ENCODE results near the gene EXOC2.
"Not testable (repeated sequence)": the region's sequence is repeated elsewhere in the genome, so short reads cannot be mapped to it uniquely, and the experiment has no call there.

Gene EXOC2

DNA sequence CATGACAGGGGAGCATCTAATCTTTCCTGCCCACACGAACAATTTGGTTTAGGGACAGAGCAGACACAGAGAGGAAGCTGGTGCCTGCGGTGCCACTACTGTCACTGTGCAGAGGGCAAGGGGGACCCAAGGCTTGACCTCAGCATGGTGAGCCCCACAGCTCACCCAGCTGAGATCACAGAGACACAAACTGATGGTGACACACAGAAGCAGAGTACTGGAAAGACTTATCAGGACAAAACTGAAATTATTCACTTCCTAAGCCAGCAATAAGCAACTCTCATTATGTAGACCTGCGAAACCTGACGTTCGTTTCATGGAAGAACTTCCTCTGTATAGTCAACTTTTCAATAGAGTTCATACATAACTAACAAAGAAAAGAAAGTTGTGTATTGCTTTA lies 122.1 kb downstream of the EXOC2 start:
- no peak for FAIRE-seq

DNA sequence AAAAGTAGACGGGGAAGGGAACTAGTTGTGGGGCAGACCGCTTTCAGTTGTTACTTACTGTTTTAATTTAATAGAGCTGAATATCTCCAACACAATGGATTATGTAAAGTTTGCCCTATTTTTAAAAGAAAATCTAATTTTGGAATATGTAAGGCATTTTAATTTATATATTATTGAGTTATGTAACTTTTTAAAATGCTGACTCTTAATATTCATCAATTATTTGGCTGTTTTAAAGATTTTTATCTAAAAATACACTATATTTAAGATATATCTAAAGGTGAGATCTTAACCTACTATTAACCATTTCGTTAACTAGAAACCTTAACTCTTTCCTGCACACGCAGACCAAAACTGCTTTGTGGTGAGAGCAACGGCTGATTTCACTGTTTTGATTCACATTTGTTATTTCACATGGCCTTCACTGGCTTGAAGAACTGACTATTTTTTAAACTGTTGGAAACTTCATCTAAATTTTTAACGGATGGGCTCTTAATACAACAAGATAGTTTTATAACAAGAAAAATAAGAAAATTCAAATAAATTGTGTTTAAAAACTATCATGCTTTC lies 123.9 kb downstream of the EXOC2 start:
- FAIRE-seq = no peak

DNA sequence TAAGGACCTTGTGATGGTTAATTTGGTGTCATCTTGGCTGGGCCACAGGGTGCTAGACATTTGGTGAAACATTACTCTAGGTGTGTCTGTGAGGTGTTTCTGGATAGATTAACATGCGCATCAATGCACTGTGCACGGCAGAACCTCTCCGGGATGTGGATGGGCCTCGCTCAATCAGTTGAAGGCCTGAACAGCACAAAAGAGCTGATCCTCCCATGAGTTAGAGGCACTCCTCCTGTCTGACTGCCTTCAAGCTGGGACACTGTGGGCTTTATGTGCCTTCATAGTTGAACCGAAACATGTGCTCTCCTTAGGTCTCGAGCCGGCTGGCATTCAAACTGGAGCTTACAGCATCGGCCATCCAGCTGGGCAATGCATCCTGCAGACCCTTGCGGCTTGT lies 124.9 kb downstream of the EXOC2 start:
- no peak for FAIRE-seq

DNA sequence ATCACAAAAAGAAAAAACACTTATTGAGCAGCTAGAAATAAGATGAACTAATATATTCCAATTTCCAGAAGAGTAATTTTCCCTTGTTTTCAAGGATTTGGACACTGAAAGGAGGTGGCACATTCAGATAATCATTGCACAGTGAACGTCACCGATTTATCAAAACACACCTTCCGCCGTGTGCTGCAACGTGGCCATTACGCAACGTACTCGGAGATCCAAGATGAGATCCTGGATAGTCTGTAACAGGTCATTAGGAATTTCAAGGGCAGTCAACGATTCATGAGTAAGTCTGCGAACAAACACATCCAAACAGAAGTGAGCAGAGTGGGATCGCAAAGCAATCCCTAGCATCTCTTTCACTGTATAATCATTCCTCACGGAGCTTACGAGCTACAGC lies 129.1 kb downstream of the EXOC2 start:
- FAIRE-seq = no peak

DNA sequence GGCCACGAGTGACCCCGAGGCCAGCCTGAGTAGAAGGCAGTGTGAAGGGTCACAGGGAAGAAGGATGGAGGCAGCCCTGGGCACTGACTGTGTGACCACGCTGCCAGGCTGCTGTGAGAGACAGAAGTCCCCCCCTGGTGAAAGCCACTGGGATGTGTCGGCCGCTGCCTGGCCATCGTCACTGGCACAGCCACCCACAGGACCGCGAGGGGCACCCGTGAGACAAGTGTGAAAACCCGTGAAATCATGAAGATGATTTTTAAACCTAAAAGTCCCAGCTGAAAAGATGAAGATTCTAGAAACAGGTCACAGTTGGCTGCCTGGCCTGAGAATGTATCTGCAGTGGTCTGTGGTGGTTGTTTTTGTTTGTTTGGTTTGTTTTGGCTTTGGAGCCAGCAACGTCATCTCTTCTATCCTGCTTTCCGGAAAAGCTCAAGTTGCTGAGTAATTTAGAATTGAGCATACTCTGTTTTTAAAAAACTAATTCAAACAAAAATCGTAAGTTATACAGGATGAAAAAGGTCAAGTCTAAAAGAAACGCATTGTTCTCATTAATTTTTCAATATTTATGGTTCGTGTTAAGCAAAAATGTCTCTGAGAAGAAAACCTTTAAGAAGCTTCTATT lies 130.8 kb downstream of the EXOC2 start:
- peak; percentile 38 for FAIRE-seq

DNA sequence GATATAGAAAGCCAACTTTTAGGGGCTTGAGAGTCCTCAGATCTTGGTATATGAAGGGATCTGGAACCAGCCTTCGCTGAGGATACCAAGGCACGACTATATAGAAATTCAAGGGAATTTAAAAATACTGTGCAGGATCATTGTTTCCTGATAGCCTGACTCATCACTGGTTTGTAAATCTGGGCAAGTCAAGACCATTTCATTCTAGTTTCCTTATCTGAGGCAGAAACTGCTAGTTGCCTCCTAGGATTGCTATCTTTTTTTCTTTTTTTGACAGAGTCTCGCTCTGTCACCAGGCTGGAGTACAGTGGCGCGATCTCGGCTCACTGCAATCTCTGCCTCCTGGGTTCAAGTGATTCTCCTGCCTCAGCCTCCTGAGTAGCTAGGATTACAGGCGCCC lies 131.6 kb downstream of the EXOC2 start:
- not testable (repeated sequence) for FAIRE-seq

DNA sequence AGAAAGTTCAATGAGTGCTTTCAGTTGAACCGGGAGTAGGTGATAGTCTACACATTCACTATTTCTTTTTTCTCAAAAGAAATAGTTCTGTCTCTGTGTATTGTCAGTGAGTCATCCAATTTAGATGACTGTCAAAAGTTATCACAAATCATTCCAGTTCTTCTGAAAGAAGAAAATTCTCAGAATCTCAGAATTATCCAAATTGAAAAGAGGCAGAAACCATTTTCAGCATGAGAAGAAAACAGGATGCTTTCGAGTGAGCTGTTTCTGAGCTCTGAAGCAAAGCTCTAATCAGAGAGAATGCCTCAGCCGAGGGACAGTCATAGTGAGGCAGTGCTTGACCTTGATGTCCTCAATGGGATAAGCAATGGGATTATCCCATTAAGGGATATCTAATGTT lies 134.0 kb downstream of the EXOC2 start:
- no peak for FAIRE-seq

DNA sequence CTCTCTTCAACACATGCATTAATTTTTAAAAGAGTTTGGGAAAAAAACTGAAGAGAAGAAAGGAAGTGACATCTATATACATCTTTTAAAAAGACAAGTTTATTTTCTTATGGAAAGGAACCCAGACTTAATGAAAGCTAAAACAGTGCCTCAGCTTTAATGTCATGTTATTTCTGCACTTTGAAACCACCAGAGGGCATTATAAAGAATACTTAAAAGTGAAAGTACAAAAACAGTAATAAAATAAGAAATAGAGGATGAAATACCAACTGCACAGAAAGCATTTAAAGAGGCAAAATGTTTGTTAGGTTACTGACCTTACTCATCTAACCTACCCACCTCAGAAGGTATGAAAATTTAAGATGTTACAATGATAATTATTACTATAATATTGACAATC lies 134.8 kb downstream of the EXOC2 start:
- FAIRE-seq = no peak

DNA sequence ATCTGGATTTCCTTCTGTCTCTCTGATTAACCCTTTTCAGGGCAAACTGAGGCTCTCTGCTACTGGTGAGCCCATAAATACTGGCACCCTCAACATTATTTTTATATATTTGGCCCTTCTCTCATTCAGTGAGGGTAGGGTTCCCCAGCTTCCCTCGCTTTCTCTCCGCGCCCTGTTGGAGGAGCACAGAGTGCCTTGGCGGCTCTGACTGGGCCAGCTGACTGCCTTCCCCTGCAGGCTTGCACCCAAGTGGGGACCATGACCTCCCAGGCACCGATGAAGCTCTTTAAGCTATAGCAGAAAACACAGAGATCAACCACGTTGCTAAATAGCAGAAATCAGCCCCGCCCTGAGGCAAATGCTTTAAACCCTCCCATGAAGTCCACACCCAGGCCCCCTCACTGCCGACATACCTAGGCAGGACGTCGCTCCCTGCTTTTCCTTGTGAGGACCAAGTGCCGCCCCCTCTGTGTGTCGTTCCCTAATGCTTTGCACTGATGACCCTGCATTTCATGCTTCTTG lies 141.0 kb downstream of the EXOC2 start:
- no peak for FAIRE-seq

DNA sequence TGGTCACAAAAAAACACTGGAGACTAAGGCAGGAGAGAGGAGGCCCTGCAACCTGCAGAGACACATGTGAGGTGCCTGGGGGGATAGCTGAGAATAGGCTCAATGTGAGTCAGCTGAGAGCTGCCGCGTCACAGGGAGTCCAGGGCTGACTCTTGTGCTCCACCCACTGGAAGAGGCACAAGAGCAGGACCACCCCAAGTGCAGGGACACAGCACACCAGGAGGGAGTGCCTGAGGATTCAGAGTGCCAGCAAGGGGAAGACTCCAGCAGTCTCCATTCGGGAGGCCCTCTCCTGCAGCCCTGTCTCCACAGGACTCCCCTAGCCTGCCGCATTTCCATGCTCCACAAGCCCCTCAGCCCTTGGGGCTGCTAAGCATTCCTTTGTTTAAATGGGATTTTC lies 141.5 kb downstream of the EXOC2 start:
- FAIRE-seq = no peak

DNA sequence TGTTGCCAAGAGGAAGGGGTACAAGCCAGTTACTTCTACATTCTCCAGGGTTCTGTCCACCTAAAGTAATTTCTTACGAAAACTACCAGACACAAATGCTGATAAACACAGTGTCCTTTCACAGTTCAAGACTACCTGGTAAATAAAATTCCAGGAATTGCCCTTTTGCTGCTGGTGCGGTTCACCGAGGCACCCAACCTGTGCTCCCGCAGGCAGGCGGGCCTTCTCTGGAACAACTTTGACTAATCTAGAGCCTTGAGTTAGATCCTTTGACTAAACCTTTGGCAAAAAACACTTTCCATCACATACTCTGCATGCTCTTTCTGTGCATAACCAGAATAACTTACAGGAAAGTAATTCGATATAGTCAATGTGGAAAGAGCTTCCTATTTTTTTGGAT lies 143.0 kb downstream of the EXOC2 start:
- FAIRE-seq = no peak

DNA sequence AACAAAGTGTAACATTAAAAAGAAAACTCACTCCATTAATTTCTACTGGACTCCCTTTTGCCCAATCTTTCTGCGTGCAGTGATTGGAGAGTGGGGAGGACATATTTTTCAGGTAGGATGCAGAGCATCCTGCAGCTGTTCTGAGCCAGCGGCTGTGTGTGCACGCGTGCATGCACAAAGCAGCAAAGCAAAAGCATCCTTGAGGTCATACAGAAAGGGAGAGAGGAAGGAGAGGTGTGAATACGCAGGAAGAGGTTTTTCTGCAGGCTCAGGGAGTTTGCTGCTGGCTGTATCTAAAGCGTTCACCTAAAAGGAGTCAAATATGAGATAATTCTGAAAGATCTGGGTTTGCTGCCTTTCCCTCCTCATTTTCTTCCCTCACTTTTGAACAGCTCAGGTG lies 144.4 kb downstream of the EXOC2 start:
- no peak for FAIRE-seq

DNA sequence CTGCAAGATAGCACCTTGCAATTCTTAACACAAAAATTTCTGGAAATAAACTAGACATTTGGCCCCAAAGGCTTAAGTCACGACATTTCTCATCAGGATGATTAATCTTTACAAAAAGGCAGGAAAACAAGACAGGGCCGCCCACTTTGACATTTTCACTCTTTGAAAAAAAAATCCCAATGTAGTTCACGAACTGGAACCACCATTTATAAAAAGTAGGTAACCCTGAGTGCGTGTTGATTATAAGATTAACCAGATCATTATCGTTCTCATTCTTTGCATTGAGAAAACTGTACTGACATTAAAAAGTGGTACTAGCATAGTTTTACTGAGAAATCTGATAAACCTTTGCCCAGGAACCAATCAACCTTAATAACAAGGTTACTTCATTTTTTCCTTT lies 144.8 kb downstream of the EXOC2 start:
- FAIRE-seq = no peak

DNA sequence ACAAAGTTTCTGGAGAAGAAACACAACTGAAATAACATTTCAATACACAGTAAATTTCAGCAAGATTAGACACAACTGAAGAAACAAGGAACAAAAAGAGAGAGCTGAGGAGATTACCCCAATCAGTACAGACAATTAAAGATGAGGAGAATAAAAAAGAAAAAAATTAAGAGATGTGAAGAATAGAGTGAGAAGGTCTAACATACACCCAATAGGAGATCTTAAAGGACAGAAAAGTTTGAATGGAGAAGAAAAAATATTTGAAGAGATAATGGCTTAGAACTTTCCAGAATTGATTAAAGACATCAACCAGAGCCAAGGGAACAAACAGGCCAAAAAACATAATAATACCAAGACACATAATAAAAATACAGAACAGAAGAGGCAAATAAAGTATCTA lies 152.4 kb downstream of the EXOC2 start:
- FAIRE-seq = no peak

DNA sequence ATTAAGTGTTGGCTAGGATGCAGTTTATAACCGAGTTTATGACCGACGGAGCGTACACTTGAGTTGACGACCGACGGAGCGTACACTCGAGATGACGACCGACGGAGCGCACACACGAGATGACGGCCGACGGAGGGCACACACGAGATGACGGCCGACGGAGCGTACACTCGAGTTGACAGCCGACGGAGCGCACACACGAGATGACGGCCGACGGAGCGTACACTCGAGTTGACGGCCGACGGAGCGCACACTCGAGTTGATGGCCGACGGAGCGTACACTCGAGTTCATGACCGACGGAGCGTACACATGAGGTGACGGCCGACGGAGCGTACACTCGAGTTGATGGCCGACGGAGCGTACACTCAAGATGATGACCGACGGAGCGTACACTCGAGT lies 155.8 kb downstream of the EXOC2 start:
- FAIRE-seq = no peak

DNA sequence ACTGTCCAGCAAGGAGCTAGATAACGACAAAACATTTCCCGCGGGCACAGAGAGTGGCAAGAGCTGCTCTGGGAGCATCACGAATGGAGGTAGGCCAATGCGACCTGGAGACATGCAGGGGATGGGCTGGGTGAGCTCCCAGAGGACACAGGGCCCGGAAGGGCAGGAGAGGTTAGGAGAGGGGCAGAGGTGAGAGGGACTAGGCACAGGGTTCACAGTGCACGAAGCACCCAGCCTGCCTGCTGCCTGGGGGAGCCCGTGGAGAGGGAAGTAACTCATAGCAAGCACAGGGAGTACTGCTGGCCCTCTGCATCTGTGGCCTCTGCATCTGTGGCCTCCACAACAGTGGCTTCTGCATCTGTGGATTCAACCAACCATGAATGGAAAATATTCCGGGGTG lies 162.5 kb downstream of the EXOC2 start:
- FAIRE-seq = no peak

DNA sequence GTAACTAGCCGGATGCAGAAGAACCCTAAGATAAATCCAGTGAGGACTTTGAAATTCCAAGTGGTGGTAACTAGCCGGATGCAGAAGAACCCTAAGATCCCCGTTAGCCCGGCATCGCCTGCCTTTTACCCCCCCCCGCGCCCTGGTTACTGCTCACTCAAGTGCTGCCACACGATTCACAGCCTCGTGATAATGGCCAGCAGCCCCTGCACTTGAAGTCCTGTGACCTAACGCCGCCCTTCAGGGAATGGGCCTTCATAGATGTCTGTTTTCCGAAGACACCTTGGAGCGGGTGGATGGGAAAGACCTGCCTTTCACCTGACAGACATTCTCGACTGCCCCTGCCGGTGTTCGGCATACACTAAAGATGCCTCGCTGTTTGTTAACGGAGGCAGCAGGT lies 163.9 kb downstream of the EXOC2 start:
- peak; percentile 96 for FAIRE-seq

DNA sequence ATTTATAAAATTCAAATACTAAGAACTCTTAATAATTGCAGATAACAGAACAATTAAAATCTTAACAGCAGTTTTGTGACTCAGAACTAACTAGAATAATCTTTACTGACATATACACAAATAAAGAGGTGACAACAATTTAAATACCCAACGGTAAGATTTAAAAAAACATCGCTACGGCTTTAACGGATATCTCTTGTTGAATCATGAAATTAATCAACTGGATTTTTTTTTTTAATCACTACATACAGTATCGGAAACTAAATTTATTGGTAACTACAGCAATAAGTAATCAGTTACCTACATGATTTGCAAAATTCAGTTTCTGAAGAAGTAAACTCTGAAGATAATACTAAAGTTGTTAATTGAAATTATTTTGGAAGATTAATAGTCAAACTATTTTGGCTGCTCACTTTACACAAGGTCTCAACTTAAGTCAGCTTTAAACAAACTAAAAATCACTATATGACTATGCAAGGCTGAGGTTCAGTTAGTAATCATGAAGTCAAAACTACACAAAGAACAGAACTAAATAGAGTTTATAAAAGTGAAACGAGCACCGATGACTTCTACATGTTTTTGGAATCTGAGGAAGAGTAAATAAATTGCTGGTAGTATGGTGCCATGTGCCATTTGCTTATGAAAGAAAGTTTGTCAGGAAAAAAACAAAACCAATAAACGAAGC lies 164.8 kb downstream of the EXOC2 start:
- no peak for FAIRE-seq

DNA sequence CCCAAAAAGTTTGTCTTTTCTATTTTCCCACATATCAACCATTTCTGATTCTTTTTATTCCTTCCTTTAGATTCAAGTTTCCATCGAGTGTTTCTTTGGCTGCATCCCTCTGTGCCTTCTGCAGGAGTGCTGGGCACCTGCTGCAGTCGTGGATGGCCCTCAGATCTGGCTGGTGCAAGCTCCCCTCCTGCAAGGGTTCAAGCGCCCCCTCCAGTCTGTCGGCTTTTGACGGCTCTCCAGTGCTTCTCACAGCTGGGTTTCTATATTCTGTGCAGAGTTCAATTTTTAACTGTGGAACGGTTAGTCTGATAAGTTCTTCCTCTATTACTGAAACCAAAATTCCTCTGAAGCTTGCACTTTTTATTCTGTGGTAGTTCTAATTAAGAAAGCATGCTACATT lies 168.1 kb downstream of the EXOC2 start:
- FAIRE-seq = no peak

DNA sequence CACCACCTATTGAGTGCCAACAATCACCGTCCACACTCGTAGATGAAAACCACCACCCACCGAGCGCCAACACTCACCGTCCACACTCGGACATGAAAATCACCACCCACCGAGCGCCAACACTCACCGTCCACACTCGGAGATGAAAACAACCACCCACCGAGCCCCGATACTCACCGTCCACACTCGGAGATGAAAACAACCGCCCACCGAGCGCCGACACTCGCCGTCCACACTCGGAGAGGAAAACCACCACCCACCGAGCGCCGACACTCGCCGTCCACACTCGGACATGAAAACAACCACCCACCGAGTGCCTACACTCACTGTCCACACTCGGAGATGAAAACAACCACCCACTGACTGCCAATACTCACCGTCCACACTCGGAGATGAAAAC lies 172.1 kb downstream of the EXOC2 start:
- no peak for FAIRE-seq

DNA sequence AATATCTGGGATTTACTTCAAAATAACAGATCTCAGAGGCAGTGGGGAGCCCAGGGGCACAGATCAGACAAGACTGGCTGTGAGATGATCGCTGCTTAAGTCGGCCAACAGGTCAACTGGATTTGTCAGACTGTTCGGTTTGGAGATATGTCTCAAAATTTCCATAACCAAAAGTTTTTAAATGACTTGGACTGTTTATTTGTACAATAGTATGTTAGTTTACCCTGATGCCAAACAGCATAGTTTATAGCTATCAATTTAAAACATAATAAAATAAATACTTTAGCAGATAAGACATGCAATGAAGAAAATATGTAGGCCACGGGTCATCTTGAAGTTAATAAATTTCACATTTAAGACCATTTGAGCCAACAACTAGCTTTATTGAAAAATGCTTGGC lies 174.7 kb downstream of the EXOC2 start:
- FAIRE-seq = no peak

DNA sequence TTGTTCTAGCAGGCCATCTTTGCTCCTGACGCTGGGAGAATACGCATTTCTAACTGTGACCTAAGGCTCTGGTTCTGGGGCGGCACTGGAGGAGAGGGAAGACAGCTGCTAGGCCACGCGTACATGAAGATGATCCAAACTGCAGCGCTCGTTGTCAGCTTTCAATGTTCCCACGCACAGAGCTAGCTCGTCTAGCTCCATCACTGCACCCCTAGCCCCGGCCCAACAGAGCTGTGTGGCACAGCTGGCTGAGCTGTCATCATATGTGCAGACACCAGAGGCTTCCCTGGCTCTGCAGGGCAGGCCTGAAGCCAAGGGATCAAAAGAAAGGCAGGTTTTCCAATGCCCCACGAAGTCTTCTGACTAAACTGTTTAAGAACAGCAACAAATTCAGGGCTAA lies 176.7 kb downstream of the EXOC2 start:
- FAIRE-seq = no peak

DNA sequence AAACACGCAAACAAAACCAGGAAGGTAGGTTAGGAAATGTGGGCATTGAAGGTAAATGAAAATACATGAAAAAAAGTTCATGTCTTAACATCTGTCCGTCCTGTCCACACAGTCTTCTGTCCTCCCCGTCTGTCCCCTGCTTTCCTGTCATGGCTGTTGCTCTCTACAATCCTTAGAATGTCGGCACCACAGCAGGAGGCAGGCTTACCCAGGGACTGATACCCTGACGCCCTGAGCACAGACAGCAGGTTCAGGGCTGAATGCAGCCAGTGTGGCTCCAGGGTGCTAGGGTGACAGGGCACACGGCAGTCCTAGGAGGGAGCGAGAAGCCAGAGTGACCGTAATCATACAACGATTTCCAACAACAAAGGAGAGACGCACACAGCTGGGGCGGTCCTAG lies 177.7 kb downstream of the EXOC2 start:
- no peak for FAIRE-seq

DNA sequence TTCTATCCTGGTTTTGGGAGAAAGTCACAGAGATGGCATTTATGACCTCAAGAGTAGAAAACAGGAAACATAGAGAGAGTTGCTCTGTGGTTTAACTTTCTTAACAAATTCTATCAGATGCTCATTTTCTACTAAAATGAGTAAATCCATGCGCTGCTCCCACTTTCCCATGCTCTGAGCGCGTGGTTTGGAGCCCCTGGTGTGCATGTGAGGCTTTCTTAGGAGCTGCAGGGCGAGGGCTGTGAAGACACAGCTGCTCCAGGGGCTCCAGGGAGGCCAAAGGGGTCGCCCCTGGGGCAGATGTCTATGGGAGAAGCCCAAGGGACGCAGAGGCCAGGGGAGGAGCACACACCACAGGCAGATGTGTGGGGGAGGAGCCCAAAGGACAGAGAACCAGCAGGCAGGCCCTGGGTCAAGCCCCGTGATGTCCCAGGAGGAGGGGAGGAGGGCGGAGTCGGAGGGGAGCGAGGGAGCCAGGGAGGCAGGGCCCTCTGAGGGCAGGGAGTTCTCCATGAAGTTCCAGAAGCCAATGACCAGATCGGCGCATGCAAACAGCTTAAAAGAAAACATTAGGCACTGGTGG lies 178.5 kb downstream of the EXOC2 start:
- no peak for FAIRE-seq
